Activated CD8-positive, alpha-beta memory T cell treated with anti-CD3 and anti-CD28 coated beads, Interleukin-2, amount 50 U/mL, for 48 hours (primary cell): ENCODE measurements around the gene OMG.
"Not testable (repeated sequence)": the region's sequence is repeated elsewhere in the genome, so short reads cannot be mapped to it uniquely, and the experiment has no call there.

Experiments
- DNase-seq: peaks from one replicate; pipeline ENCODE4 v3.0.0-alpha.2; 2020

OMG gene

GRCh38 chr17:31297090-31297489, at the start of gene OMG:
TSS of gene OMG (minus strand) at chr17:31297239. CDS start at chr17:31296331, 908 bp downstream.
- DNase-seq: no peak

- not testable (repeated sequence) for DNase-seq
Observed at GRCh38 chr17:31345191-31345747, 48.2 kb upstream of the OMG start.

GRCh38 chr17:31339906-31340661, 43.0 kb upstream of the OMG start:
- no peak for DNase-seq

GRCh38 chr17:31329221-31329620, 32.2 kb upstream of the OMG start:
- DNase-seq: no peak

- no peak for DNase-seq
Observed at GRCh38 chr17:31328160-31328535, 31.1 kb upstream of the OMG start.

GRCh38 chr17:31327534-31328159, 30.6 kb upstream of the OMG start:
- no peak for DNase-seq

GRCh38 chr17:31323551-31323950, 26.5 kb upstream of the OMG start:
- DNase-seq: no peak

GRCh38 chr17:31321966-31322365, 24.9 kb upstream of the OMG start:
- DNase-seq: no peak

GRCh38 chr17:31321481-31321880, 24.4 kb upstream of the OMG start, which contains the start of gene EVI2A:
TSS of gene EVI2A (minus strand) at chr17:31321622. CDS start at chr17:31319013, 2,609 bp downstream.
- peak; percentile 70 for DNase-seq

GRCh38 chr17:31320791-31321190, 23.8 kb upstream of the OMG start:
- no peak for DNase-seq

GRCh38 chr17:31320241-31320640, 23.2 kb upstream of the OMG start:
- DNase-seq: no peak

- DNase-seq: no peak
Observed at GRCh38 chr17:31318851-31319661, 22.0 kb upstream of the OMG start.

GRCh38 chr17:31318298-31318801, 21.3 kb upstream of the OMG start:
- DNase-seq: peak; percentile 67

GRCh38 chr17:31314782-31315100, 17.7 kb upstream of the OMG start:
- no peak for DNase-seq

GRCh38 chr17:31313982-31314781, 17.1 kb upstream of the OMG start, which contains the start of gene EVI2B:
TSS of gene EVI2B (minus strand) at chr17:31314054. CDS start at chr17:31305609, 8,445 bp downstream.
- no peak for DNase-seq

- not testable (repeated sequence) for DNase-seq
Observed at GRCh38 chr17:31312223-31312622, 15.2 kb upstream of the OMG start.

- no peak for DNase-seq
Observed at GRCh38 chr17:31311526-31311925, 14.5 kb upstream of the OMG start.

- no peak for DNase-seq
Observed at GRCh38 chr17:31310886-31311285, 13.8 kb upstream of the OMG start.

GRCh38 chr17:31310260-31310659, 13.2 kb upstream of the OMG start:
- no peak for DNase-seq

GRCh38 chr17:31309556-31309955, 12.5 kb upstream of the OMG start:
- DNase-seq: no peak

- DNase-seq: no peak
Observed at GRCh38 chr17:31308372-31309334, 11.6 kb upstream of the OMG start.
